GM15510 (cell line): ENCODE data around the gene LENG1.

Experiments used
- POLR2A ChIP-seq: IDR thresholded peaks from 3 replicates; pipeline ENCODE4 v1.6.1; 2011; ENCODE audit warnings: borderline replicate concordance; ENCODE audit not compliant: insufficient read length; ENCODE audit errors: extremely low read depth

Gene LENG1

GRCh38 chr19:54115109-54116063, 44.1 kb downstream of the LENG1 start, which contains the start of the genes PRPF31 and TFPT:
PRPF31 (plus strand) TSS chr19:54115754; CDS start chr19:54118279, 2,525 bp downstream.
TFPT (minus strand) TSS chr19:54115657; CDS start chr19:54115269, 388 bp downstream.
- peak; percentile 71 for TF ChIP-seq POLR2A

- TF ChIP-seq POLR2A, result peak; percentile 36
Measured at GRCh38 chr19:54114340-54115108, 45.0 kb downstream of the LENG1 start.

GRCh38 chr19:54109651-54110050, 49.9 kb downstream of the LENG1 start:
- no peak for TF ChIP-seq POLR2A

GRCh38 chr19:54108496-54108895, 51.0 kb downstream of the LENG1 start:
- no peak for TF ChIP-seq POLR2A

GRCh38 chr19:54107876-54108490, 51.5 kb downstream of the LENG1 start:
- no peak for TF ChIP-seq POLR2A

GRCh38 chr19:54106716-54107115, 52.8 kb downstream of the LENG1 start:
- no peak for TF ChIP-seq POLR2A

GRCh38 chr19:54105796-54106195, 53.7 kb downstream of the LENG1 start:
- TF ChIP-seq POLR2A, result no peak
